ENCODE measurements around the gene GABBR2.

The GABBR2 gene

GRCh38 chr9:98540476-98540875 is 168.3 kb downstream of the GABBR2 start:
- Histone ChIP-seq H3K9me2 (replicated peaks; ENCODE audit: insufficient read depth, low read length) (no peaks in the 10 kb centered on the region), H3K36me3 (replicated peaks; ENCODE audit: insufficient read depth, low read length) (no peaks in the 10 kb centered on the region), H3F3A (ENCODE audit: insufficient read depth, low read length) (no peaks in the 10 kb centered on the region), H3K4me3 (ENCODE audit: low read length) (no peak overlapping the region), H3K9ac (ENCODE audit: low read length) (no peak overlapping the region), H3K9me3 (replicated peaks; ENCODE audit: insufficient read depth, low read length) (no peaks in the 10 kb centered on the region), H3K79me2 (ENCODE audit: low read length) (no peaks in the 10 kb centered on the region), H4K20me1 (ENCODE audit: insufficient read depth, low read length) (no peaks in the 10 kb centered on the region), H3K27me3 (replicated peaks; ENCODE audit: insufficient read depth, low read length) (no peaks in the 10 kb centered on the region), H2AFZ (ENCODE audit: low read length) (no peak overlapping the region), H3K4me2 (ENCODE audit: low read depth, low read length) (no peak overlapping the region), H3K4me1 (ENCODE audit: low read length) (no peaks in the 10 kb centered on the region), H3K27ac (ENCODE audit: low read length) (no peak overlapping the region)
- no peak for DNase-seq
- TF ChIP-seq EZH2 (optimal IDR thresholded peaks at IDR 0.05; ENCODE audit: low read depth, low read length) (no peak), EZH2phosphoT487 (IDR thresholded peaks at IDR 0.05; ENCODE audit: low read length) (no peak)
- TF ChIP-seq, protein P1, sequence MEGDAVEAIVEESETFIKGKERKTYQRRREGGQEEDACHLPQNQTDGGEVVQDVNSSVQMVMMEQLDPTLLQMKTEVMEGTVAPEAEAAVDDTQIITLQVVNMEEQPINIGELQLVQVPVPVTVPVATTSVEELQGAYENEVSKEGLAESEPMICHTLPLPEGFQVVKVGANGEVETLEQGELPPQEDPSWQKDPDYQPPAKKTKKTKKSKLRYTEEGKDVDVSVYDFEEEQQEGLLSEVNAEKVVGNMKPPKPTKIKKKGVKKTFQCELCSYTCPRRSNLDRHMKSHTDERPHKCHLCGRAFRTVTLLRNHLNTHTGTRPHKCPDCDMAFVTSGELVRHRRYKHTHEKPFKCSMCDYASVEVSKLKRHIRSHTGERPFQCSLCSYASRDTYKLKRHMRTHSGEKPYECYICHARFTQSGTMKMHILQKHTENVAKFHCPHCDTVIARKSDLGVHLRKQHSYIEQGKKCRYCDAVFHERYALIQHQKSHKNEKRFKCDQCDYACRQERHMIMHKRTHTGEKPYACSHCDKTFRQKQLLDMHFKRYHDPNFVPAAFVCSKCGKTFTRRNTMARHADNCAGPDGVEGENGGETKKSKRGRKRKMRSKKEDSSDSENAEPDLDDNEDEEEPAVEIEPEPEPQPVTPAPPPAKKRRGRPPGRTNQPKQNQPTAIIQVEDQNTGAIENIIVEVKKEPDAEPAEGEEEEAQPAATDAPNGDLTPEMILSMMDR (IDR thresholded peaks at IDR 0.05; ENCODE audit: low read length), result no peak

- H3K9me3 ChIP-seq (replicated peaks; ENCODE audit: insufficient read depth, low read length), result no peaks in the 10 kb centered on the region
- TF ChIP-seq, protein P1 (IDR thresholded peaks at IDR 0.05; ENCODE audit: low read length), result no peak
- TF ChIP-seq EZH2phosphoT487 (IDR thresholded peaks at IDR 0.05; ENCODE audit: low read length), result no peak
- TF ChIP-seq EZH2 (optimal IDR thresholded peaks at IDR 0.05; ENCODE audit: low read depth, low read length), result no peak
- no peak overlapping the region for H3K27ac ChIP-seq (ENCODE audit: low read length)
- H3K9ac ChIP-seq (ENCODE audit: low read length), result no peak overlapping the region
- DNase-seq, result no peak
- no peaks in the 10 kb centered on the region for H4K20me1 ChIP-seq (ENCODE audit: insufficient read depth, low read length)
- no peaks in the 10 kb centered on the region for H3K27me3 ChIP-seq (replicated peaks; ENCODE audit: insufficient read depth, low read length)
- no peaks in the 10 kb centered on the region for H3K9me2 ChIP-seq (replicated peaks; ENCODE audit: insufficient read depth, low read length)
- no peaks in the 10 kb centered on the region for H3K79me2 ChIP-seq (ENCODE audit: low read length)
- H3K4me2 ChIP-seq (ENCODE audit: low read depth, low read length), result no peak overlapping the region
- H3F3A ChIP-seq (ENCODE audit: insufficient read depth, low read length), result no peaks in the 10 kb centered on the region
- no peaks in the 10 kb centered on the region for H3K4me1 ChIP-seq (ENCODE audit: low read length)
- no peak overlapping the region for H2AFZ ChIP-seq (ENCODE audit: low read length)
- no peak overlapping the region for H3K4me3 ChIP-seq (ENCODE audit: low read length)
- H3K36me3 ChIP-seq (replicated peaks; ENCODE audit: insufficient read depth, low read length), result no peaks in the 10 kb centered on the region
Observed at GRCh38 chr9:98539954-98540353, 168.8 kb downstream of the GABBR2 start.

GRCh38 chr9:98538626-98539031 is 170.1 kb downstream of the GABBR2 start:
- no peaks in the 10 kb centered on the region for H4K20me1 ChIP-seq (ENCODE audit: insufficient read depth, low read length)

More at GRCh38 chr9:98538626-98539031, 170.1 kb downstream of the GABBR2 start:
- H3K27ac ChIP-seq (ENCODE audit: low read length), result no peak overlapping the region
- H3K9ac ChIP-seq (ENCODE audit: low read length), result no peak overlapping the region
- TF ChIP-seq, protein P1 (IDR thresholded peaks at IDR 0.05; ENCODE audit: low read length), result no peak
- TF ChIP-seq EZH2phosphoT487 (IDR thresholded peaks at IDR 0.05; ENCODE audit: low read length) (no peak), EZH2 (optimal IDR thresholded peaks at IDR 0.05; ENCODE audit: low read depth, low read length) (no peak)
- H2AFZ ChIP-seq (ENCODE audit: low read length), result no peak overlapping the region
- no peaks in the 10 kb centered on the region for H3K36me3 ChIP-seq (replicated peaks; ENCODE audit: insufficient read depth, low read length)
- no peak overlapping the region for H3K4me3 ChIP-seq (ENCODE audit: low read length)
- no peak overlapping the region for H3K4me2 ChIP-seq (ENCODE audit: low read depth, low read length)
- no peaks in the 10 kb centered on the region for H3K4me1 ChIP-seq (ENCODE audit: low read length)
- H3K9me2 ChIP-seq (replicated peaks; ENCODE audit: insufficient read depth, low read length), result no peaks in the 10 kb centered on the region
- H3K9me3 ChIP-seq (replicated peaks; ENCODE audit: insufficient read depth, low read length), result no peaks in the 10 kb centered on the region
- no peaks in the 10 kb centered on the region for H3K27me3 ChIP-seq (replicated peaks; ENCODE audit: insufficient read depth, low read length)
- no peak for DNase-seq
- no peaks in the 10 kb centered on the region for H3K79me2 ChIP-seq (ENCODE audit: low read length)
- no peaks in the 10 kb centered on the region for H3F3A ChIP-seq (ENCODE audit: insufficient read depth, low read length)

Measured in MM.1S (cell line).